DND-41 (cell line): ENCODE results near the gene CLP1.

Experiments
- CTCF ChIP-seq: IDR thresholded peaks from 2 replicates; pipeline ENCODE4 v1.5.1; 2012; ENCODE audit warnings: borderline replicate concordance, low read length, moderate library complexity, mild to moderate bottlenecking; ENCODE audit not compliant: poor library complexity, severe bottlenecking; ENCODE audit errors: extremely low read depth
- EZH2 ChIP-seq: IDR thresholded peaks from 3 replicates; pipeline ENCODE4 v1.6.1; 2012; ENCODE audit warnings: borderline replicate concordance, low read depth, mild to moderate bottlenecking, moderate library complexity, low read length, inconsistent platforms; ENCODE audit not compliant: severe bottlenecking

- TF ChIP-seq CTCF (no peak), EZH2 (no peak)
These were observed 23.0 kb downstream of the CLP1 start for GRCh38 chr11:57680552-57680874.
